Measurements from ENCODE around the gene PCDHA1. TPM values are rescaled to one million over a fixed set of nuclear protein-coding genes. Genes with fewer than 3 reads are reported as not detected.

PCDHA1 gene
- total and polyA plus RNA-seq, 9 of the 15 experiments (the other 6 are each of a cell fraction or from before 2014, with no cell fraction given) = not detected

DNA sequence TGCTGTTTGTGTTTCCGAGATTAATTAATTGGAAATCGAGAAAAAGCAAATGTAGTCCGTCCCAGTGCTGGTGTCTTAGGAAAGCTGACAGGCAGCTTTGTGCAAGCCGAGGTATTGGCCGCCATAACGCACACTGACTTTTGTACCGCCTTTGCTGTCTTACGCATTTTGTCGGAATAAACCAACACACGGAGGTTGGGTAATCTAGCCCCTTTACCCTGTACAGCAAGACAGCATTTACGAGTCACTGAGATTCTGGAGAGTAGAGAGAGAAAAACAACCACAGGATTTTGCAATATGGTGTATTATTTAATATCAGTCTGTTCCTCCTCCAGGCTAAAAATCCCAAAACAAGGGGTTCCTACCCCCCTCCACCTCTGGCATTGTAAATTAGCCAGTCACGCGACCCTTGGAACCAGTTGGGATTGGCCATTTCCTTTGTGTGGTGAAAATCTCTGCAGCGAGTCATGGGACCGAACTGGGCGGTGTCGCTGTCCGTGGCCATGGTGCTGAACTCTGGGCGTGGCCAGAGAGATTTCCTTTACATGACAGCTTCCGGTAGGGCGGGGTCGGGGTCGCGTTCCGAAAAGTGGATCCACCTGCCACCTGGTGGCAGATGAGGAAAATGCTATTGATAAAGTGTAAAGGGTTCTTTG lies 255.0 kb downstream of the PCDHA1 start (continued):
- TF ChIP-seq, protein P1, sequence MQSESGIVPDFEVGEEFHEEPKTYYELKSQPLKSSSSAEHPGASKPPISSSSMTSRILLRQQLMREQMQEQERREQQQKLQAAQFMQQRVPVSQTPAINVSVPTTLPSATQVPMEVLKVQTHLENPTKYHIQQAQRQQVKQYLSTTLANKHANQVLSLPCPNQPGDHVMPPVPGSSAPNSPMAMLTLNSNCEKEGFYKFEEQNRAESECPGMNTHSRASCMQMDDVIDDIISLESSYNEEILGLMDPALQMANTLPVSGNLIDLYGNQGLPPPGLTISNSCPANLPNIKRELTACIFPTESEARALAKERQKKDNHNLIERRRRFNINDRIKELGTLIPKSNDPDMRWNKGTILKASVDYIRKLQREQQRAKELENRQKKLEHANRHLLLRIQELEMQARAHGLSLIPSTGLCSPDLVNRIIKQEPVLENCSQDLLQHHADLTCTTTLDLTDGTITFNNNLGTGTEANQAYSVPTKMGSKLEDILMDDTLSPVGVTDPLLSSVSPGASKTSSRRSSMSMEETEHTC (IDR thresholded peaks at IDR 0.05) = peak; percentile 83
- TF ChIP-seq, protein P2, sequence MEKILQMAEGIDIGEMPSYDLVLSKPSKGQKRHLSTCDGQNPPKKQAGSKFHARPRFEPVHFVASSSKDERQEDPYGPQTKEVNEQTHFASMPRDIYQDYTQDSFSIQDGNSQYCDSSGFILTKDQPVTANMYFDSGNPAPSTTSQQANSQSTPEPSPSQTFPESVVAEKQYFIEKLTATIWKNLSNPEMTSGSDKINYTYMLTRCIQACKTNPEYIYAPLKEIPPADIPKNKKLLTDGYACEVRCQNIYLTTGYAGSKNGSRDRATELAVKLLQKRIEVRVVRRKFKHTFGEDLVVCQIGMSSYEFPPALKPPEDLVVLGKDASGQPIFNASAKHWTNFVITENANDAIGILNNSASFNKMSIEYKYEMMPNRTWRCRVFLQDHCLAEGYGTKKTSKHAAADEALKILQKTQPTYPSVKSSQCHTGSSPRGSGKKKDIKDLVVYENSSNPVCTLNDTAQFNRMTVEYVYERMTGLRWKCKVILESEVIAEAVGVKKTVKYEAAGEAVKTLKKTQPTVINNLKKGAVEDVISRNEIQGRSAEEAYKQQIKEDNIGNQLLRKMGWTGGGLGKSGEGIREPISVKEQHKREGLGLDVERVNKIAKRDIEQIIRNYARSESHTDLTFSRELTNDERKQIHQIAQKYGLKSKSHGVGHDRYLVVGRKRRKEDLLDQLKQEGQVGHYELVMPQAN (IDR thresholded peaks at IDR 0.05; ENCODE audit: borderline replicate concordance) = no peak
- no peak for TF ChIP-seq SPI1 (IDR thresholded peaks at IDR 0.05; ENCODE audit: borderline replicate concordance, low read depth, low read length)
- no peak for TF ChIP-seq ATF7 (IDR thresholded peaks at IDR 0.05)
- TF ChIP-seq, protein P3, sequence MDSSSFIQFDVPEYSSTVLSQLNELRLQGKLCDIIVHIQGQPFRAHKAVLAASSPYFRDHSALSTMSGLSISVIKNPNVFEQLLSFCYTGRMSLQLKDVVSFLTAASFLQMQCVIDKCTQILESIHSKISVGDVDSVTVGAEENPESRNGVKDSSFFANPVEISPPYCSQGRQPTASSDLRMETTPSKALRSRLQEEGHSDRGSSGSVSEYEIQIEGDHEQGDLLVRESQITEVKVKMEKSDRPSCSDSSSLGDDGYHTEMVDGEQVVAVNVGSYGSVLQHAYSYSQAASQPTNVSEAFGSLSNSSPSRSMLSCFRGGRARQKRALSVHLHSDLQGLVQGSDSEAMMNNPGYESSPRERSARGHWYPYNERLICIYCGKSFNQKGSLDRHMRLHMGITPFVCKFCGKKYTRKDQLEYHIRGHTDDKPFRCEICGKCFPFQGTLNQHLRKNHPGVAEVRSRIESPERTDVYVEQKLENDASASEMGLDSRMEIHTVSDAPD (CRISPR knock-in tag; IDR thresholded peaks at IDR 0.05) = no peak
- TF ChIP-seq, protein P4, sequence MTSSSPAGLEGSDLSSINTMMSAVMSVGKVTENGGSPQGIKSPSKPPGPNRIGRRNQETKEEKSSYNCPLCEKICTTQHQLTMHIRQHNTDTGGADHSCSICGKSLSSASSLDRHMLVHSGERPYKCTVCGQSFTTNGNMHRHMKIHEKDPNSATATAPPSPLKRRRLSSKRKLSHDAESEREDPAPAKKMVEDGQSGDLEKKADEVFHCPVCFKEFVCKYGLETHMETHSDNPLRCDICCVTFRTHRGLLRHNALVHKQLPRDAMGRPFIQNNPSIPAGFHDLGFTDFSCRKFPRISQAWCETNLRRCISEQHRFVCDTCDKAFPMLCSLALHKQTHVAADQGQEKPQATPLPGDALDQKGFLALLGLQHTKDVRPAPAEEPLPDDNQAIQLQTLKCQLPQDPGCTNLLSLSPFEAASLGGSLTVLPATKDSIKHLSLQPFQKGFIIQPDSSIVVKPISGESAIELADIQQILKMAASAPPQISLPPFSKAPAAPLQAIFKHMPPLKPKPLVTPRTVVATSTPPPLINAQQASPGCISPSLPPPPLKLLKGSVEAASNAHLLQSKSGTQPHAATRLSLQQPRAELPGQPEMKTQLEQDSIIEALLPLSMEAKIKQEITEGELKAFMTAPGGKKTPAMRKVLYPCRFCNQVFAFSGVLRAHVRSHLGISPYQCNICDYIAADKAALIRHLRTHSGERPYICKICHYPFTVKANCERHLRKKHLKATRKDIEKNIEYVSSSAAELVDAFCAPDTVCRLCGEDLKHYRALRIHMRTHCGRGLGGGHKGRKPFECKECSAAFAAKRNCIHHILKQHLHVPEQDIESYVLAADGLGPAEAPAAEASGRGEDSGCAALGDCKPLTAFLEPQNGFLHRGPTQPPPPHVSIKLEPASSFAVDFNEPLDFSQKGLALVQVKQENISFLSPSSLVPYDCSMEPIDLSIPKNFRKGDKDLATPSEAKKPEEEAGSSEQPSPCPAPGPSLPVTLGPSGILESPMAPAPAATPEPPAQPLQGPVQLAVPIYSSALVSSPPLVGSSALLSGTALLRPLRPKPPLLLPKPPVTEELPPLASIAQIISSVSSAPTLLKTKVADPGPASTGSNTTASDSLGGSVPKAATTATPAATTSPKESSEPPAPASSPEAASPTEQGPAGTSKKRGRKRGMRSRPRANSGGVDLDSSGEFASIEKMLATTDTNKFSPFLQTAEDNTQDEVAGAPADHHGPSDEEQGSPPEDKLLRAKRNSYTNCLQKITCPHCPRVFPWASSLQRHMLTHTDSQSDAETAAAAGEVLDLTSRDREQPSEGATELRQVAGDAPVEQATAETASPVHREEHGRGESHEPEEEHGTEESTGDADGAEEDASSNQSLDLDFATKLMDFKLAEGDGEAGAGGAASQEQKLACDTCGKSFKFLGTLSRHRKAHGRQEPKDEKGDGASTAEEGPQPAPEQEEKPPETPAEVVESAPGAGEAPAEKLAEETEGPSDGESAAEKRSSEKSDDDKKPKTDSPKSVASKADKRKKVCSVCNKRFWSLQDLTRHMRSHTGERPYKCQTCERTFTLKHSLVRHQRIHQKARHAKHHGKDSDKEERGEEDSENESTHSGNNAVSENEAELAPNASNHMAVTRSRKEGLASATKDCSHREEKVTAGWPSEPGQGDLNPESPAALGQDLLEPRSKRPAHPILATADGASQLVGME (CRISPR knock-in tag; IDR thresholded peaks at IDR 0.05) = no peak
- TF ChIP-seq, protein P5, sequence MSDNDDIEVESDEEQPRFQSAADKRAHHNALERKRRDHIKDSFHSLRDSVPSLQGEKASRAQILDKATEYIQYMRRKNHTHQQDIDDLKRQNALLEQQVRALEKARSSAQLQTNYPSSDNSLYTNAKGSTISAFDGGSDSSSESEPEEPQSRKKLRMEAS (CRISPR knock-in tag; IDR thresholded peaks at IDR 0.05) = no peak
- no peak for TF ChIP-seq RHOXF2B (CRISPR knock-in tag; conservative IDR thresholded peaks at IDR 0.05)
- no peak for TF ChIP-seq PRMT5 (CRISPR knock-in tag; IDR thresholded peaks at IDR 0.05)
- no peak for TF ChIP-seq FOXK2 (conservative IDR thresholded peaks at IDR 0.05 in 1 of 2, IDR thresholded peaks at IDR 0.05 in 1 of 2; ENCODE audit: low read depth in 2 of 2)

Measured in K562 (cell line).